ENCODE data around the gene FAM13A.

Gene FAM13A

GRCh38 chr4:88738180-88738579 lies 318.8 kb downstream of the FAM13A start:
- no peak for DNase-seq

GRCh38 chr4:88737307-88737941 lies 319.6 kb downstream of the FAM13A start:
- no peak for DNase-seq

DNA sequence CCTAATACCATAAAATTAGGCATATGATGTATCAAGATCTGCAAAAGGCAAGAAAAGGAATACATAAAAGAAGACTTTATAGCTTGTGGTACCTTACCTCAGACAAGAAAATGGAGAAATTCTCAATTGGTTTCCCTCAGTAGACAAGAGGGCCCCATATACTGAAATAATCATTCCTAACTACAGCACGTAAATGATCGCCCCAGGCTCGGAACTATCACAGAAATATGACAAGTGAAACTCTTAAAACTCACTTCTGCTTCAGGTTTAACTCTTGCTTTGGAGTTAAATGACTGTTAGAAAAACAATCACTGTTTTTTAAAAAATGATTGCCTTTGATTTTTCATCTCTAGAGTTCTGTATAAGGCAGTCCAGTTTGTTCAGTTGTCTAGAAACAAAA lies 320.7 kb downstream of the FAM13A start:
- no peak for DNase-seq

- no peak for DNase-seq
These were observed 321.4 kb downstream of the FAM13A start for GRCh38 chr4:88735564-88735963.

GRCh38 chr4:88734403-88734949 lies 322.5 kb downstream of the FAM13A start:
- DNase-seq, result no peak

DNA sequence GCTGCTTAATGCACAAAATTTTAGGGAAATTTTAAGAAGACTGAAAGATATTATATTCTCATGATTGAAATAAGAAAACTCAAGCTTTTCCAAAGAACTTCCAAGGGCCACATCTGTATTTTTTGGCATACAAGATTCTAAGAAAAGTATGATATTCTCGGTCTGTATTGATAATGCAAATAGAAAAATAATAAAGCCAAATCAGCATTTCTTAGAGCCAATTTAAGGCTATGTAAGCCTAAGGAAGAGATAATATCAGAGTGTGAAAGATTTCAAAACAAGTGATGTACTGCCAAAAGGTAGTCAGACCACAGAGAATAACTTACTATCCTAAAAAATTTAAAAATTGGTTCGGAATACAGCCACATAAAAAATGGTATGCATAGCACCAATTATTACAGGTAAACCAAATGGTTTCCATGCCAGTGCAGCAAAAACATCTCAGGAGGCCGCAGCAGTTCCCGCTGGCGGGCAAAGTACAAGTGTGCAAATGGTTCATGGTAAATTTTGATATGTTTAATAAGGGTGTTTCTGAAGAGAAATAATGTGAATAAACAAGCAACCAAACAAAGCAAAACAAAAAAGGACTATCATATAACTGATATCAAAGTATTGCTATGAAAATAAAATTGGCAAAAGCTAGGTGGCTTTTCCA lies 324.1 kb downstream of the FAM13A start:
- no peak for DNase-seq

GRCh38 chr4:88731381-88731780 lies 325.6 kb downstream of the FAM13A start:
- DNase-seq, result no peak

DNA sequence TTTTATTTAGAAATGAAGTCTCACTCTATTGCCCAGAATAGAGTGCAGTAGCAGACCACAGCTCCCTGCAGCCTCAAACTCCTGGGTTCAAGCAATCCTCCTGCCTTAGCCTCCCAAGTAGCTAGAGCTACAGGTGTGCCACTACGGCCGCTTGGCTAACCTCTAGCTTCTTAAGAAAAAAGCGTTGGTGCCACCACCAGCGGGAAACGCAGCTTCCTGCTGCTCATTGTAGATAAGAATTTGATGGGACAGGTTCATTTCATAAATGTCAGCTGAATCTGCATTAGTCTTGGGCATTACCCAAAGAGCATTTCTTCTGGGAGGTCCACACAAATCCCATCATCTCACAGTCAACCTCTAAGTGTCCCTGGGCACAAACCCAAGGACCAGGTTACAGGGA lies 326.2 kb downstream of the FAM13A start:
- DNase-seq, result no peak

DNA sequence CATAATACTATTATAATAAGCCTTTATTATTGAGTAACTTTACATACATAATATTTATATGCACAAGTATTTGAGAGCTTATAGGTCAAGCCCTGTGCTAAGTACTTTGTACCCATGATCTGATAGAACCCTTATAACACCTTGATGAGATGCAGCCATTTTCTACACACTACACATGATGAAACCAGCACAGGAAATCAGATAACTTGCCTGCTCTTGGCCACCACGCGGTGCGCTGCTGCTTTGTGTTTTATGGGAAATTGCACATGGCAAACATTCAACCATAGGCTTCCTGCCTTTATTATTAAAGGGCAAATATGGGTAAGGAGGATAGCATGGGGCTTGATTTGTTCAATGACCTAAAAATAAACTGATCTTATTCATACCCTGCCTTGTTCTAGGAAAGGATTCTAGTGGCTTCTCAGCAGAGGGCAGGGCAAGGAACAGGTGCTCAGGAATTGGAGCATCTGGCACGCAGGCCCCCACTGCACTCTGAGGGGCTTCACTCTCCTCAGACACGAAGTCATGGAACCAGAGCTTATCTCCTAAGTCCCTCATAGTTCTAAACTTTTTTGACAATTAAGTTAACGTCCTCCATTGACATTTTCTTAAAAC lies 327.7 kb downstream of the FAM13A start:
- no peak for DNase-seq

GRCh38 chr4:88728146-88728545 lies 328.8 kb downstream of the FAM13A start:
- no peak for DNase-seq

DNA sequence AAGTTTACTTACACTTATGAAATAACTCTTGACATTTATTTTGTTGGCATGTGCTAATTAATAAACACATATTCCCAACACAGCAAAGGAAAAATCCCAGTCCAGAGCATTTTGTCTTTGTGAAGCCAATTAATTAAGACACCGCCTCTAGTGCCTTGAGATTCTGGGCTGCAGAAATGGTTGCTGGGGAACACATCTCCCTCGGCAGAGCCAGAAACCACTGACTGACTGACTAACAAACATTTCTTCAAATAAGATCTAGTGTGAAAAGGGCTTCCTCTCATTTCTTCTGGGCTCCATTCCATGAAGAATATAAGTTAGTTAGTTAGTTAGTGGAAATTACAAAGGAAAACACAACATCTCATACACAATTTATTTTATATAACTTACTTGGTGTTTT lies 331.0 kb downstream of the FAM13A start:
- DNase-seq, result no peak

- no peak for DNase-seq
These were observed 331.8 kb downstream of the FAM13A start for GRCh38 chr4:88725143-88725542.

DNA sequence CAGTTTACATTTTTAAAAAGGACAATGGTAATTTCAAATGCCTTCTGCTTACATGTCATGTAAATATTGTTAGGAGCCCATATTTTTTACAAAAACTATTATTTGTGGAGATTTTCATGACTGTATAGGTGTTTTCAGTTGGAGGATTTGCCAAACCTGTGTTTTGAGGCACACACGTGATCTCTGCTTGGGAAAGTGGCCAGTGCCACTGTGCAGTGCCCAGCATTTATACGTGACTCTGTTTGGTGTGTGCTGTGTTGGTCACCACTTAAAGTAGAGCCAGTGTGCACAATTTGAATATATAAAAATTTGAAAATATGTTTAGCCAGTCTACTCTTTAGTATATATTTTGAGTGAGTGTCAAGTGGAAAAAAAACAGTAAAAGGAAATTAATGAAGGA lies 332.6 kb downstream of the FAM13A start:
- DNase-seq, result no peak

- no peak for DNase-seq
These were observed 334.2 kb downstream of the FAM13A start for GRCh38 chr4:88722828-88723227.

DNA sequence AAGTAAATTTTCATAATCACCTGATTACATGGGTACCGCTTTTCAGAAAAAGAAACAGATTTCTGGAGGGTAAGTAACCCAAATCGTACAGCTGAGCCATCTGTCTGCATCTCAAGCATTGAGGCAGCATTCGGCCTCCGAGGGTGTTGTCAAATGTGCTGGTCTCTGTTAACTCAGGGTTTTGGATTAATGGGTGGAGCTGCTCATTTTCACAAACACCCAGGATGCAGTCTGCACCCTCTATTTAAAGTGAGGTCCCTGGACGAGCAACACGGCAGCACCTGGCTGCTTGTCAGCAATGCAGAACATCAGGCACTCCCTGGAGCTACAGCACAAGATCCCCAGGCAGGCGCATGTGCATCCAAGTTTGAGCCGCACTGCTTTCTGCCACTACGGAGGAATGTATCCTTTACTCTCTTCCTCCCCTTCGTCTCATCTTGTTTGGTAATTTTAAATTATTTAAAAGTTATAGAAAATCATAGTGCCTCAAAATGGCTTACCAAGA lies 334.7 kb downstream of the FAM13A start:
- no peak for DNase-seq

- no peak for DNase-seq
These were observed 336.2 kb downstream of the FAM13A start for GRCh38 chr4:88720451-88721428.

DNA sequence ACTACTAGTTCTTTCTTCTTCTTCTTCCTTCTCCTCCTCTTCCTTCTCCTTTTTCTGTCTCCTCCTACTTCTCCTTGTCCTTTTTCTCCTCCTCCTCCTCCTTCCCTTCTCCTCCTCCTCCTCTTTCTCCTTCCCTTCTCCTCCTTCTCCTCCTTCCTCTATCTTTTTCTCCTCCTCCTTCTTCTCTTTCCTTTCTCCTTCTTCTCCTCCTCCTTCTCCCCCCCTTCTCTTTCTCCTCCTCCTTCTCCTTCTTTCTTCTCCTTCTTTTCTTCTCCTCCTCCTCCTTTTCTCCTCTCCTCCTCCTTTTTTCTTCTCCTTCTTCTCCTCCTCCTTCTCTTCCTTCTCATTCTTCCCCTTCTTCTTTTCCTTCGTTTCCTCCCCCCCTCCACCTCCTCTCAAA lies 337.6 kb downstream of the FAM13A start:
- DNase-seq, result no peak

GRCh38 chr4:88718098-88718497 lies 338.9 kb downstream of the FAM13A start:
- DNase-seq, result no peak

DNA sequence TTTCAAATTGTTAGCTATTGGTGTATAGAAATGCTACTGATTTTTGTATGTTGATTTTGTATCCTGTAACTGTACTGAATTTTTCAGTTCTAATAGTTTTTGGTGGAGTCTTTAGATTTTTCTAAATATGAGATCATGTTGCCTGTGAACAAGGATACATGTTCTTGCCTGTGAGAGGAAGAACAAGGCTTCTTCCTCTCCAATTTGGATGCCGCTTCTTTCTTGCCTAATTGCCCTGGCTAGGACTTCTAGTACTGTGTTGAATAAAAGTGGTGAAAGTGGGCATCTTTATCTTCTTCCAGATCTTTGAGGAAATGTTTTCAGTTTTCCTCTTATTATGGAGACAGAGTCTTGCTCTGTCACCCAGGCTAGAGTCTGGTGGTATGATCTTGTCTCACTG lies 343.2 kb downstream of the FAM13A start:
- no peak for DNase-seq

DNA sequence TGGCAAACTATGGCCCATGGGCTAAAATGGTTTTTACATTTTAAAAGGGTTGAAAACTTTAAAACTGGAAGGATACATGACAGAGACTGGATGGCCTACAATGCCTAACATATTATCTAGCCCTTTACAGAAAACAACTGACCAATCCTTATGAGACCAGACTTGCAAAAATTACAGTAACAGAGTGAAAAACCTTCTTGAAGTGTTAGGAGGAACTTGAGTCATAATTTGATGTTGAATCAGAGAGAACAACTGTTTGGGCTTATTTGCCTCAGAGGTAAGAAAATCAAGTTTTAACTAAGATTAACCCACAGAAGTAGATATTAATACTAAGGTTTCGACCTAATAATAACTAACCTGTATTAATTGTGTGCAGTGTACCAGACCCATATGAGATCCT lies 347.0 kb downstream of the FAM13A start:
- DNase-seq, result no peak

GRCh38 chr4:88706574-88706973 lies 350.4 kb downstream of the FAM13A start:
- DNase-seq, result peak; percentile 7

GRCh38 chr4:88705805-88706492 lies 351.0 kb downstream of the FAM13A start:
- DNase-seq, result peak; percentile 1

Measured in HCEC 1CT (cell line).